ENCODE results near the gene DOK6. TPM values are rescaled to one million over a fixed set of nuclear protein-coding genes. Genes with fewer than 3 reads are reported as not detected.

DOK6 gene
- total RNA-seq, 1 experiment from 2014 or later = 4.1 TPM

GRCh38 chr18:69885841-69886531 is 485.3 kb downstream of the DOK6 start:
- Mint-ChIP-seq H3K36me3 (no peaks in the 10 kb centered on the region), H3K27me3 (ENCODE audit: low read depth) (no peaks in the 10 kb centered on the region), H3K27ac (no peak overlapping the region), H3K9me3 (0 out of 2 replicates have a peak, but pooled peaks cover 2% of the 10 kb centered on the region), H3K4me3 (no peak overlapping the region), H3K4me1 (peaks cover 20% of the 10 kb centered on the region)
- CTCF ChIA-PET = no interaction called here
- no peak for TF ChIP-seq RELA (CRISPR knock-in tag; IDR thresholded peaks at IDR 0.05; ENCODE audit: borderline replicate concordance)
- POLR2A ChIA-PET = no interaction called here
- ATAC-seq = no peak
- DNase-seq (ENCODE audit: low spot score) = no peak

GRCh38 chr18:69887256-69887655 is 486.6 kb downstream of the DOK6 start:
- ChIA-PET CTCF (no interaction called here), POLR2A (no interaction called here)
- TF ChIP-seq MLX (CRISPR knock-in tag; IDR thresholded peaks at IDR 0.05) = no peak
- no peak for TF ChIP-seq TEAD4 (CRISPR knock-in tag; IDR thresholded peaks at IDR 0.05)
- no peak for TF ChIP-seq EMX1 (CRISPR knock-in tag; IDR thresholded peaks at IDR 0.05)
- no peak for TF ChIP-seq HMGA2 (CRISPR knock-in tag; IDR thresholded peaks at IDR 0.05)
- TF ChIP-seq NR3C1 (CRISPR knock-in tag; conservative IDR thresholded peaks at IDR 0.05; ENCODE audit: low read depth) = no peak
- TF ChIP-seq SP1 (CRISPR knock-in tag; conservative IDR thresholded peaks at IDR 0.05) = no peak
- TF ChIP-seq, protein P1, sequence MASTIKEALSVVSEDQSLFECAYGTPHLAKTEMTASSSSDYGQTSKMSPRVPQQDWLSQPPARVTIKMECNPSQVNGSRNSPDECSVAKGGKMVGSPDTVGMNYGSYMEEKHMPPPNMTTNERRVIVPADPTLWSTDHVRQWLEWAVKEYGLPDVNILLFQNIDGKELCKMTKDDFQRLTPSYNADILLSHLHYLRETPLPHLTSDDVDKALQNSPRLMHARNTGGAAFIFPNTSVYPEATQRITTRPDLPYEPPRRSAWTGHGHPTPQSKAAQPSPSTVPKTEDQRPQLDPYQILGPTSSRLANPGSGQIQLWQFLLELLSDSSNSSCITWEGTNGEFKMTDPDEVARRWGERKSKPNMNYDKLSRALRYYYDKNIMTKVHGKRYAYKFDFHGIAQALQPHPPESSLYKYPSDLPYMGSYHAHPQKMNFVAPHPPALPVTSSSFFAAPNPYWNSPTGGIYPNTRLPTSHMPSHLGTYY (CRISPR knock-in tag; IDR thresholded peaks at IDR 0.05) = no peak
- no peak for TF ChIP-seq NFATC4 (CRISPR knock-in tag; IDR thresholded peaks at IDR 0.05)
- TF ChIP-seq FOXJ3 (CRISPR knock-in tag; IDR thresholded peaks at IDR 0.05; ENCODE audit: borderline replicate concordance) = no peak
- TF ChIP-seq, protein P2, sequence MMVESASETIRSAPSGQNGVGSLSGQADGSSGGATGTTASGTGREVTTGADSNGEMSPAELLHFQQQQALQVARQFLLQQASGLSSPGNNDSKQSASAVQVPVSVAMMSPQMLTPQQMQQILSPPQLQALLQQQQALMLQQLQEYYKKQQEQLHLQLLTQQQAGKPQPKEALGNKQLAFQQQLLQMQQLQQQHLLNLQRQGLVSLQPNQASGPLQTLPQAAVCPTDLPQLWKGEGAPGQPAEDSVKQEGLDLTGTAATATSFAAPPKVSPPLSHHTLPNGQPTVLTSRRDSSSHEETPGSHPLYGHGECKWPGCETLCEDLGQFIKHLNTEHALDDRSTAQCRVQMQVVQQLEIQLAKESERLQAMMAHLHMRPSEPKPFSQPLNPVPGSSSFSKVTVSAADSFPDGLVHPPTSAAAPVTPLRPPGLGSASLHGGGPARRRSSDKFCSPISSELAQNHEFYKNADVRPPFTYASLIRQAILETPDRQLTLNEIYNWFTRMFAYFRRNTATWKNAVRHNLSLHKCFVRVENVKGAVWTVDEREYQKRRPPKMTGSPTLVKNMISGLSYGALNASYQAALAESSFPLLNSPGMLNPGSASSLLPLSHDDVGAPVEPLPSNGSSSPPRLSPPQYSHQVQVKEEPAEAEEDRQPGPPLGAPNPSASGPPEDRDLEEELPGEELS (CRISPR knock-in tag; IDR thresholded peaks at IDR 0.05) = no peak
- no peak for TF ChIP-seq ZNF317 (CRISPR knock-in tag; IDR thresholded peaks at IDR 0.05; ENCODE audit: borderline replicate concordance, low read depth)
- TF ChIP-seq, protein P3, sequence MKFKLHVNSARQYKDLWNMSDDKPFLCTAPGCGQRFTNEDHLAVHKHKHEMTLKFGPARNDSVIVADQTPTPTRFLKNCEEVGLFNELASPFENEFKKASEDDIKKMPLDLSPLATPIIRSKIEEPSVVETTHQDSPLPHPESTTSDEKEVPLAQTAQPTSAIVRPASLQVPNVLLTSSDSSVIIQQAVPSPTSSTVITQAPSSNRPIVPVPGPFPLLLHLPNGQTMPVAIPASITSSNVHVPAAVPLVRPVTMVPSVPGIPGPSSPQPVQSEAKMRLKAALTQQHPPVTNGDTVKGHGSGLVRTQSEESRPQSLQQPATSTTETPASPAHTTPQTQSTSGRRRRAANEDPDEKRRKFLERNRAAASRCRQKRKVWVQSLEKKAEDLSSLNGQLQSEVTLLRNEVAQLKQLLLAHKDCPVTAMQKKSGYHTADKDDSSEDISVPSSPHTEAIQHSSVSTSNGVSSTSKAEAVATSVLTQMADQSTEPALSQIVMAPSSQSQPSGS (CRISPR knock-in tag; IDR thresholded peaks at IDR 0.05; ENCODE audit: borderline replicate concordance, low read depth) = no peak
- TF ChIP-seq HMGXB4 (CRISPR knock-in tag; IDR thresholded peaks at IDR 0.05) = no peak
- no peak for TF ChIP-seq ETV6 (CRISPR knock-in tag; IDR thresholded peaks at IDR 0.05)
- TF ChIP-seq ZNF416 (CRISPR knock-in tag; IDR thresholded peaks at IDR 0.05) = no peak
- H3K4me3 Mint-ChIP-seq = no peak overlapping the region
- peaks cover 14% of the 10 kb centered on the region for H3K4me1 Mint-ChIP-seq
- ATAC-seq (no peak), DNase-seq (ENCODE audit: low spot score) (no peak)
- no peaks in the 10 kb centered on the region for H3K27me3 Mint-ChIP-seq (ENCODE audit: low read depth)
- no peaks in the 10 kb centered on the region for H3K36me3 Mint-ChIP-seq
- H3K9me3 Mint-ChIP-seq = 0 out of 2 replicates have a peak, but pooled peaks cover 4% of the 10 kb centered on the region
- H3K27ac Mint-ChIP-seq = no peak overlapping the region

All from WTC11 (cell line).